LNCaP clone FGC (cell line): ENCODE data around the gene CFAP74.

Experiments used
- DNase-seq: peaks from one replicate; pipeline ENCODE4 v3.0.0-alpha.2; 2011; ENCODE audit warnings: low read depth
- H3K4me3 ChIP-seq: 2 replicates; pipeline ENCODE4 v1.5.1; 2011; ENCODE audit warnings: mild to moderate bottlenecking, low read depth, low read length, control low read depth
- CTCF ChIP-seq: IDR thresholded peaks from 2 replicates; pipeline ENCODE4 v1.5.1; 2012; ENCODE audit warnings: mild to moderate bottlenecking; ENCODE audit not compliant: control insufficient read depth, insufficient read depth; ENCODE audit errors: extremely low read depth

Gene CFAP74

GRCh38 chr1:1911350-1912041 lies 92.1 kb downstream of the CFAP74 start:
- TF ChIP-seq CTCF: no peak
- H3K4me3 ChIP-seq: no peak overlapping the region
- DNase-seq: no peak

GRCh38 chr1:1910651-1911331 lies 92.8 kb downstream of the CFAP74 start:
- DNase-seq: no peak
- TF ChIP-seq CTCF: no peak
- no peak overlapping the region for H3K4me3 ChIP-seq

GRCh38 chr1:1910033-1910465 lies 93.5 kb downstream of the CFAP74 start:
- TF ChIP-seq CTCF: no peak
- H3K4me3 ChIP-seq: no peak overlapping the region
- DNase-seq: no peak

GRCh38 chr1:1908506-1908791 lies 95.1 kb downstream of the CFAP74 start:
- H3K4me3 ChIP-seq: peak overlapping the region; percentile 71
- no peak for DNase-seq
- no peak for TF ChIP-seq CTCF

GRCh38 chr1:1907098-1907736 lies 96.4 kb downstream of the CFAP74 start:
- H3K4me3 ChIP-seq: no peak overlapping the region
- TF ChIP-seq CTCF: no peak
- DNase-seq: no peak

GRCh38 chr1:1906185-1907097 lies 97.1 kb downstream of the CFAP74 start:
- no peak overlapping the region for H3K4me3 ChIP-seq
- no peak for DNase-seq
- TF ChIP-seq CTCF: peak; percentile 94
